CD4-positive, alpha-beta memory T cell (primary cell): Measurements from ENCODE around the gene ABTB2. TPM values are rescaled to one million over a fixed set of nuclear protein-coding genes. Genes with fewer than 3 reads are reported as not detected.

ENCODE experiments used
- CTCF ChIA-PET: fragments of 350-600 bp; sonication (Branson Sonifier 250); formaldehyde crosslinking; loops from one replicate; lab custom pipeline; 2021; ENCODE audit warnings: inconsistent platforms; ENCODE audit not compliant: partially characterized antibody; lab: Charles Lee
- POLR2A ChIA-PET: fragments of 350-600 bp; sonication (Branson Sonifier 250); formaldehyde crosslinking; loops from one replicate; lab custom pipeline; 2021; ENCODE audit not compliant: partially characterized antibody; lab: Charles Lee
- DNase-seq, 5 donors: peaks; one replicate each; pipeline versions ENCODE4 v3.0.0 to v3.0.0-alpha.2; 2020 to 2022; ENCODE audit warnings: mixed read lengths in 1 of 5
- H3K27ac ChIP-seq: one replicate; pipeline ENCODE4 v1.7.0; 2013; ENCODE audit warnings: low read depth, low read length
- H3K27me3 ChIP-seq: 2 replicates; pipeline ENCODE4 v1.7.0; 2013; ENCODE audit warnings: mild to moderate bottlenecking, low read length, moderate library complexity; ENCODE audit not compliant: insufficient read depth
- H3K36me3 ChIP-seq: 2 replicates; pipeline ENCODE4 v1.7.0; 2013; ENCODE audit warnings: mild to moderate bottlenecking, low read length, moderate library complexity; ENCODE audit not compliant: insufficient read depth
- H3K4me1 ChIP-seq: 2 replicates; pipeline ENCODE4 v1.7.0; 2013; ENCODE audit warnings: mild to moderate bottlenecking, low read length, moderate library complexity; ENCODE audit not compliant: insufficient read depth
- H3K4me3 ChIP-seq, 2 donors: one replicate each; pipeline ENCODE4 v1.7.0; 2013; ENCODE audit warnings: low read length in 2 of 2, mild to moderate bottlenecking in 1 of 2
- H3K9me3 ChIP-seq, 2 donors: one replicate each; pipeline ENCODE4 v1.7.0; 2013; ENCODE audit warnings: low read length in 2 of 2, control low read depth in 1 of 2; ENCODE audit not compliant: control insufficient read depth in 1 of 2
- H3K27ac Mint-ChIP-seq, 7 donors: one replicate each; pipeline ENCODE4 v1.8.0; 2020 to 2021; ENCODE audit warnings: mixed read lengths in 7 of 7, mild to moderate bottlenecking in 6 of 7, inconsistent platforms in 3 of 7, moderate library complexity in 3 of 7
- H3K27me3 Mint-ChIP-seq, 2 donors: one replicate each; pipeline ENCODE4 v1.8.0; 2020 to 2021; ENCODE audit warnings: mixed read lengths in 2 of 2
- H3K36me3 Mint-ChIP-seq, 2 donors: one replicate each; pipeline ENCODE4 v1.8.0; 2020 to 2021; ENCODE audit warnings: mixed read lengths in 2 of 2, inconsistent platforms in 1 of 2, mild to moderate bottlenecking in 1 of 2
- H3K4me1 Mint-ChIP-seq, 4 donors: one replicate each; pipeline ENCODE4 v1.8.0; 2020 to 2021; ENCODE audit warnings: mixed read lengths in 4 of 4, mild to moderate bottlenecking in 1 of 4
- H3K4me3 Mint-ChIP-seq, 8 donors: one replicate each; pipeline ENCODE4 v1.8.0; 2020 to 2021; ENCODE audit warnings: mixed read lengths in 8 of 8, mild to moderate bottlenecking in 7 of 8, moderate library complexity in 6 of 8, inconsistent platforms in 3 of 8
- H3K9me3 Mint-ChIP-seq, 8 donors: one replicate each; pipeline ENCODE4 v1.8.0; 2020 to 2021; ENCODE audit warnings: mixed read lengths in 8 of 8, mild to moderate bottlenecking in 5 of 8, inconsistent platforms in 3 of 8, moderate library complexity in 1 of 8
- intact Hi-C: fragments of 100-400 bp; cut with micrococcal nuclease; formaldehyde crosslinking; loops from one replicate; pipeline ENCODE4 v1.15.1; 2023
- polyA plus RNA-seq, 2 donors: library from polyadenylated mRNA; unstranded; fragments of 300-500 nt; fragmentation: Illumina TruSeq; gene quantifications; one replicate each; pipeline ENCODE4 v1.2.3, GENCODE V29; 2021
- total RNA-seq, 2 experiments: library from RNA; stranded (reverse); gene quantifications; one replicate each; pipeline ENCODE4 v1.2.3, GENCODE V29; 2021

Gene ABTB2
- total and polyA plus RNA-seq, 4 experiments from 2014 or later = 0.35 to 0.39 TPM; not detected in 2

DNA sequence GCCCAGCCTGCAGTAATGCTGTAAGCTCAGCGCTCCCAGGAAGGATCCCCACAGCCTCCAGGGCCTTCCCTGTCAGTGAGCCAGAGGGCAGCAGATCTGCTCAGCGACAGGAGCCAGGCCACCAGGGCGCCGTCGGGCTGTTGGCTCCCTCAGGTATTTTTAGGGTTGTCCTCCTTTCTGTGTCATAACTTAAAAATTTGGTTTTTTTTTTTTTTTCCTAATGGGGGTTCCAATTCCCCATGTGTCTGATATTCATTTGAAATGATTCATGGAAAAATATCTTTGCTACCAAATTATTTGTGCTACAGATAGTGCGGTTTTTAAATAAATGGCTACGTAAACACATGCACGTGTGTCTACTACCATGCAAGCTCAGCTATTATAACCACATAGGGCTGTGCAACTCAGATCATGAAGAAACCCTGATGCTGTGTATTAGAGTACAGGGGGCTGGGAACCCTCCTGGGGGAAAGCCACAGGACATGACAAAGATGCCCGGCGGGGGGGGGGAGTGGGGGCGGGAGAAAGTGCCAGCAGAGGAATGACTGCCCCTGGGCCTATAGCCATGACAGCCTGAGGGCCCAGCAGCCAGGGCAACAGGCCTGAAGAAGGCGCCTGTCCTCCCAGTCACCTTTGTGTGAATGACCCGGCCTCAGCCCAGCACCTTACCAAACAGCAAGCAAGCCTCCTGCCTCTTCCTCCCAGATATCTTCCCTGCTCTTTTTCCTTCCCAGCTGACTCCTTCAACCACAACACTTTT is 163.1 kb downstream of the ABTB2 start:
- H3K4me1 Mint-ChIP-seq = peaks cover 0 to 4% (median 0%) of the 10 kb centered on the region in 4 donors
- no peak for DNase-seq
- Histone ChIP-seq H3K36me3 (no peaks in the 10 kb centered on the region), H3K4me1 (no peaks in the 10 kb centered on the region), H3K27ac (no peak overlapping the region), H3K27me3 (no peaks in the 10 kb centered on the region), H3K9me3 (no peaks in the 10 kb centered on the region), H3K4me3 (no peak overlapping the region)
- H3K9me3 Mint-ChIP-seq = no peaks in the 10 kb centered on the region
- ChIA-PET CTCF (interaction anchor here (1.7 kb wide), 1 partner anchor 20 kb away, joined by 6 read pairs; no protein-coding TSS in a partner anchor), POLR2A (interaction anchor here (1.1 kb wide), 1 partner anchor 16 kb away, joined by 4 read pairs; no protein-coding TSS in a partner anchor)
- no peak overlapping the region for H3K27ac Mint-ChIP-seq
- no peak overlapping the region for H3K4me3 Mint-ChIP-seq
- intact Hi-C loops = no loop called here
- no peaks in the 10 kb centered on the region for H3K27me3 Mint-ChIP-seq
- no peaks in the 10 kb centered on the region for H3K36me3 Mint-ChIP-seq

DNA sequence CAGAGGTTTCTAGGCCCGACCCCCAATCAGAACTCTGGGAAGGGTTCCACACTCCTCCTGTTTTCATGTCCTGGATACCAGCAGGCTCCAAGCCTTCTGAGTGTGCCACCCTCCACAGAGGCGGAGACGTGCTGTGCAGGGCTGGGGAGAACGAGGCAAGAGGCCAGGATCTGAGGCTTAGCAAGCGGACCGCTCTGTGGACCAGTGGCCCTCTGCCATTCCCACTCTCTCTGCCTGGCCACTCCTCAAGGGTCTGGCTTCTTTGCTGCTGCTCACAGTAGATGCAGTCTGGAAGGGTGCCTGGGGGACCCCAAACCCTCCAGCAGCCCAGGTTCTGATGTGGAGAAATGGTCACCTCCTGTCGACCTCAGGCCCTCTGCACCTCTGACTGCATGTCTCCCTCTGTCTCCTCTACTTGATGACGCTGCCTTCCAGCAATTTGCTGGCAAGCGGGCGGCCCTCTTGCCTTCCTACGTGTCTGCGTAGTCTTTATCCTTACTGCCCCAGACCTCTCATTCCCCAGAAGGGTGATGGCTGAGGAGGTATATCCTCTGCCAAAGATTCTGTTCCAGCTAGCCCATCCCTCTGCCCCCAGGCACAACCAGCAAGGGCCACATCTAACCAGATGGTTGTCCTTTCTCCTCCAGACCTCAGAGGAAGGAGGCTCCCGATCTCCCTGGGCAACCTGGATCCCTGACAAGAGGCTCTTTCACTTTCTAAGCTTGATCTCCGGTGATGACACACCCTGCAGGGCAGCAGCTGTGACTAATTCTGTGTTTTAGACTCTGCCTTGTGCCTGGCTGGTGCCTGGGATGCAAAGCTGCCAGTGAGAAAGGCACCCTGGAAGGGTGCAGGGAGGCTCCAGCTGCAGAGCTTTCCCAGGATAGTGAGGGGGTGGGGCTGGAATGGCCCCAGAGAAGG is 165.1 kb downstream of the ABTB2 start:
- Mint-ChIP-seq H3K27me3 (peaks cover 0 to 1% of the 10 kb centered on the region in 2 donors), H3K9me3 (no peaks in the 10 kb centered on the region), H3K27ac (no peak overlapping the region), H3K4me1 (peaks cover 0 to 2% (median 0%) of the 10 kb centered on the region in 4 donors), H3K36me3 (no peaks in the 10 kb centered on the region), H3K4me3 (no peak overlapping the region)
- DNase-seq = no peak
- intact Hi-C loops = no loop called here
- H3K27ac ChIP-seq = no peak overlapping the region
- CTCF ChIA-PET = interaction anchor here (0.6 kb wide), 1 partner anchor 183 kb away, joined by 3 read pairs; no protein-coding TSS in a partner anchor
- no peak overlapping the region for H3K4me3 ChIP-seq
- no peaks in the 10 kb centered on the region for H3K4me1 ChIP-seq
- no peaks in the 10 kb centered on the region for H3K27me3 ChIP-seq
- H3K9me3 ChIP-seq = no peaks in the 10 kb centered on the region
- POLR2A ChIA-PET = no interaction called here
- H3K36me3 ChIP-seq = no peaks in the 10 kb centered on the region

DNA sequence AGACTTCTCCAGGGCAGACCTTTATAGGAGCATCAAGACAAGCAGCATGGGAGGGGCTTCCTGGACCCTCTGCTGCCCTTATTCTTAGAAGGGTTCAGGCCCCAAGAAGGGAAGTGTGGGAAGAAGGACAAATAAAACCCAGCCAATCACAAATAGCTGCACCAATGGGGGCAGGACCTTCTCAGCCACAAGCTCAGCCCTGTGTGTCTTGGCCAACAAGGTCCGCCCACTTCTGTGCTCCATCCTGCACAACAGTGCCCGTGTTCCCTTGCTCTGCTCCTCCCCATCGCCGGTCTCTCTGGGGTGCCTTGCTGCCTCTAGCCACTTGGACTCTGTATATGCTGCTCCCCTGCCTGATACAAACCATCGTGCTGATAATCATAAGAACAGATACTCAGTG is 166.2 kb downstream of the ABTB2 start:
- Mint-ChIP-seq H3K36me3 (no peaks in the 10 kb centered on the region), H3K9me3 (no peaks in the 10 kb centered on the region), H3K4me1 (peaks cover 0 to 2% (median 0%) of the 10 kb centered on the region in 4 donors), H3K27me3 (peaks cover 0 to 1% of the 10 kb centered on the region in 2 donors), H3K4me3 (no peak overlapping the region), H3K27ac (no peak overlapping the region)
- Histone ChIP-seq H3K27me3 (no peaks in the 10 kb centered on the region), H3K9me3 (no peaks in the 10 kb centered on the region), H3K4me3 (no peak overlapping the region), H3K36me3 (no peaks in the 10 kb centered on the region), H3K4me1 (no peaks in the 10 kb centered on the region), H3K27ac (no peak overlapping the region)
- ChIA-PET CTCF (no interaction called here), POLR2A (no interaction called here)
- DNase-seq = no peak
- intact Hi-C loops = no loop called here

DNA sequence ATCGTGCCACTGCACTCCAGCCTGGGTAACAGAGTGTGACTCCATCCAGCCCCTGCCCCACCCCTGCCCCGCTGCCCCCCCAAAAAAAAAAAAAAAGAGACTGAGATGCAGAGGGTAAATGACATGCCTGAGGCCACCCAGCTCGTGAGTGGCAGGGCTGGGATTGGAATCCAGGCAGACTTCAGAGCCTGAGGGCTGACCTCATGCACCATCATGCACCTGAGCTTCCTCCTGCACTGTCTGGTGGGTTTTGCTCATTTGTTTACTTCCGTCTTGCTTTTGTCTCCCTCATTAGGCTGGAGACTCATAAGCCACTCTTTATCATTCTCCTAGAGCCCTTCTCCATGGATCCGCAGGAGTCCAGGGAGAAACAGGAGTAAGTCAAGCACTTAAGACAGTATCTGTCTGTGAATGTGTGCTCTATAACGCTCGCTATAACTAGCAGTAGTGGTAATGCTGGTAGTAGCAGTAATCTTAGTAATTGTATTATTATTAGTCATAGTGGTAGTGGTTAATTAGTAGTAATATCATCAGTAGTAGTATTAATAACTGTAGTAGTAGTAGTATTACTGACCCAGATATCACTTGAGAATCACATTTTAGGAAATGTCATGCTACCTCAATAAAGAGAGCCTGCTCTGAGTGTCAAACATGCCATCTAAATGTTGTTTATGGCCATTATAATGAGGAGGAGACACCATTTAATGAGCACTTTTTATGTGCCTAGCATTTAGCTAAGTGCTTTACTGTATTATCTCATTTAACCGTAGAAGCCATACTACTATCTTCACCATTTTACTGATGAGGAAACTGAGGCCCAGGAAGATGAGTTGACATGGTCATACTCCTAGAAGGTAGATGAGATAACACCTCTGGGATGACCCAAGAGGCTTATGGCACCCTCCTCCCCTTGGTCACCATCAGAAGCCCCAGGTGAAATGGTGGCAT is 167.3 kb downstream of the ABTB2 start:
- H3K4me1 ChIP-seq = no peaks in the 10 kb centered on the region
- no peak overlapping the region for H3K4me3 ChIP-seq
- no peaks in the 10 kb centered on the region for H3K9me3 ChIP-seq
- ChIA-PET POLR2A (no interaction called here), CTCF (no interaction called here)
- peaks cover 0 to 2% (median 0%) of the 10 kb centered on the region in 4 donors for H3K4me1 Mint-ChIP-seq
- H3K36me3 Mint-ChIP-seq = no peaks in the 10 kb centered on the region
- H3K36me3 ChIP-seq = no peaks in the 10 kb centered on the region
- H3K27me3 Mint-ChIP-seq = peaks cover 0 to 1% of the 10 kb centered on the region in 2 donors
- no peak overlapping the region for H3K27ac Mint-ChIP-seq
- H3K9me3 Mint-ChIP-seq = no peaks in the 10 kb centered on the region
- no peak for DNase-seq
- intact Hi-C loops = no loop called here
- no peak overlapping the region for H3K27ac ChIP-seq
- H3K27me3 ChIP-seq = no peaks in the 10 kb centered on the region
- H3K4me3 Mint-ChIP-seq = no peak overlapping the region

DNA sequence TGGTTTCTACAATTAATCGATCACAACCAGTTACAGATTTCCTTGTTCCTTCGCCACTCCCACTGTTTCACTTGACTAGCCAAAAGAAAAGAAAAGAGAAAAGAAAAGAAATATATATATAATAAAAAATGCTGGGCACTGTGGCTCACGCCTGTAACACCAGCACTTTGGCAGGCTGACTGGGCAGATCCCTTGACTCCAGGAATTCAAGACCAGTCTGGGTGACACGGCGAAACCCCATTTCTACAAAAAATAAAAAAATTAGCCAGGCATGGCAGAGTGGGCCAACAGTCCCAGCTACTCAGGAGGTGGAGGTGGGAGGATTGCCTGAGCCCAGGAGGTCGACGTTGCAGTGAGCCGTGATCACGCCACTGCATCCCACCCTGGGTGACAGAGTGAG is 168.6 kb downstream of the ABTB2 start:
- Histone ChIP-seq H3K4me1 (no peaks in the 10 kb centered on the region), H3K36me3 (no peaks in the 10 kb centered on the region), H3K27ac (no peak overlapping the region), H3K9me3 (no peaks in the 10 kb centered on the region), H3K27me3 (no peaks in the 10 kb centered on the region), H3K4me3 (no peak overlapping the region)
- intact Hi-C loops = no loop called here
- CTCF ChIA-PET = interaction anchor here (6.0 kb wide), 1 partner anchor 15 kb away, joined by 44 read pairs; no protein-coding TSS in a partner anchor
- Mint-ChIP-seq H3K9me3 (no peaks in the 10 kb centered on the region), H3K4me3 (no peak overlapping the region), H3K4me1 (peaks cover 0 to 2% (median 0%) of the 10 kb centered on the region in 4 donors), H3K27ac (no peak overlapping the region), H3K27me3 (peaks cover 0 to 1% of the 10 kb centered on the region in 2 donors), H3K36me3 (no peaks in the 10 kb centered on the region)
- no peak for DNase-seq
- POLR2A ChIA-PET = no interaction called here

DNA sequence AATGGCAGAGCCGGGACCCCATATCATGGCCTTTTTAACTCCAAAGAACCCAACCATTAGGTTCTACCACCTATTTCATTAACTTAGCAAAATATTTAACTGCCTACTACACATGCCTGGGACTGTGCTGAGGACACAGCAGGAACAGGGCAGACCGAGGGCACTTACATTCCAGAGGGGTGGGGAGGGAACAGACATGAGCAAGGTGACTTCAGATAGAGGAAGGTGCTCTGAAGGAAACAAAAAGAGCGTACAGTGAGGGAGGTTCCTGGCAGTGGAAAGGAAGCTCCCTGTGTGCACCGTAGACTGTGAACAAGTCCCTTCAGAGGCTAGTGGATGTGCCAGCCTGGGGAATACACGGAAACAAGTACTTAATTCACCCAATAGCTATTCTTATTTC is 169.6 kb downstream of the ABTB2 start:
- DNase-seq = no peak
- Histone ChIP-seq H3K4me1 (no peaks in the 10 kb centered on the region), H3K27ac (no peak overlapping the region), H3K4me3 (no peak overlapping the region), H3K9me3 (no peaks in the 10 kb centered on the region), H3K36me3 (no peaks in the 10 kb centered on the region), H3K27me3 (no peaks in the 10 kb centered on the region)
- H3K27me3 Mint-ChIP-seq = peaks cover 0 to 1% of the 10 kb centered on the region in 2 donors
- peak overlapping the region in 1 of 7 donors; percentile 3 for H3K27ac Mint-ChIP-seq
- intact Hi-C loops = no loop called here
- no peak overlapping the region for H3K4me3 Mint-ChIP-seq
- H3K9me3 Mint-ChIP-seq = no peaks in the 10 kb centered on the region
- H3K4me1 Mint-ChIP-seq = peaks cover 0 to 2% (median 0%) of the 10 kb centered on the region in 4 donors
- ChIA-PET CTCF (interaction anchor here (6.0 kb wide), 1 partner anchor 14 kb away, joined by 44 read pairs; no protein-coding TSS in a partner anchor), POLR2A (no interaction called here)
- H3K36me3 Mint-ChIP-seq = no peaks in the 10 kb centered on the region
